Activated T-cell treated with anti-CD3 and anti-CD28 coated beads for 4 hours (primary cell): Measurements from ENCODE around the gene PLCL1.

ENCODE experiments used
- DNase-seq: peaks from one replicate; pipeline ENCODE4 v3.0.0-alpha.2; 2020

The PLCL1 gene

DNA sequence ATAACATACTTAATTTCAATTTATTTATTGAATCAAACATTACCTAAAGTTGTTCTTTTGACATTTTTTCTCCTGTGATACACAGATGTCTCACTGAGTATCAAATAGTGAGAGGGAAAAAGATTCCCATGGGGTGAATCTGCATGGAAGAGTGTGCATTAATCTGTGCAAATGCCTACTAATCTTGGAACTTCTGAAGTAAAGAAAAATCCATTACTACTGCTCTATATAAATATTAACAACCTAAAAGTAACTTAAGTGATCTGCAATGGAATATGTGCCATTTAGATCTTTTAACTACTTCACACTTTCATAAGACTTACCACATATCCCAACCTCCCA is 125.5 kb downstream of the PLCL1 start:
- DNase-seq = no peak

DNA sequence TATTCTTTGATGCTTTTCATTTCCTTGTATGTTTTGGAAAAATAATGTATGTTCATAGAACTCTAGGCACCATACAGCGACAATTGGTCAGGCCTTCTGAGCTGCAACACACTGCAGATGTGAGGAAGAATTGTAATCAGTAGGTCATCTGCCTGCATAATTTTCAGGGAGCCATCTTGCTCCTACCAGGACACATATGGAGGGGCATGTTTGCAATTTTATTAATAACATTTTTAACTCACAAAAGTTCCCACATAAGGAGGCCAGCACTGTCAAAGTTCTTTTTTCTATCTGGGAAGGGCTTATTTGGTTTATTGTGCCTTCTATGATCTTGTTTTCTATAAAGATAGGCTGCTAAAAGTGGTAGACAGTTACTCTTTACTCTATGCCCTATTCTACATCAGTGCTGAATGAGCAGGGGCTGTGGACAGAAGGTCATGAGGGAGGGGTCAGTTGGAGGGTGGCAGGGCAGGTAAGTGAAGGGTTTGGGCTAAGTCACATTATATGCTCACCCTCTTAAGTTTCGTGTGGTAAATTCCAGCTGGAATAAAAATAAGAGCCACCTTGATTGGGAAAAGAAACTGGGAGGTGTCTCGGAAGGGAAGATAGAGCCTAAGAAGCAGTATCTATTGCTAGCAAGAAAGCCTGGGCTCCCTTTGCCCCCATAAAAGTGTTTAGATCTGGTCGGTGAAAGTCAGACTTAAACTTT is 126.3 kb downstream of the PLCL1 start:
- DNase-seq = no peak

DNA sequence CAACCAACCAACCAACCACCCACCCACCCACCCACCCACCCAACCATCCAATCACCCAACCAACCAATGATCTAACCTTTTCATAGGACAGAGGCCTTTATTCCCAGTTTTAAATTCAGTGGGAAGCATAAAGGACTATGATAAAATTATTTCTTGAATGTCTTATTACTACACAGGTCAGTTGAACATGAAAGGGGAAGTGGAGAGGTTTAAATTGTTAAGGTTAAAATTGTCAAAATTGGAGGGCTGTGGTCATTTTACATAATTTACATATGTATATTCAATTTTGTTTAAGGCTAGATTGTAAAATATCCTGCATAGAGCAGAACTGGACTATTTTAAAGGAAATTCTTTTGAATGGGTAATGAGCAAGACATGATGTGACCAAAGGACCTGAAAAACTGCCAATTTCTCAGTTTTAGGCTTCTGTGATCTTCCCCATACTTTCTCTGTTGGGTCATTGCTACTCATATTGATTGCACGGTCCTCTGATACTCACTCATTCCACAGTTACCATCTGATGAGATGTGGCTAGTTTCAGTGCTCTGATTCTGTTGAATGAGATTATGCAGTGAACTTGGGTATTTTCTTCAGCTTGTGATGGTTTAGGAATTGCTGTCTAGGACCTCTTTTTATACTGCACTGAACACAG is 127.4 kb downstream of the PLCL1 start:
- DNase-seq = no peak

DNA sequence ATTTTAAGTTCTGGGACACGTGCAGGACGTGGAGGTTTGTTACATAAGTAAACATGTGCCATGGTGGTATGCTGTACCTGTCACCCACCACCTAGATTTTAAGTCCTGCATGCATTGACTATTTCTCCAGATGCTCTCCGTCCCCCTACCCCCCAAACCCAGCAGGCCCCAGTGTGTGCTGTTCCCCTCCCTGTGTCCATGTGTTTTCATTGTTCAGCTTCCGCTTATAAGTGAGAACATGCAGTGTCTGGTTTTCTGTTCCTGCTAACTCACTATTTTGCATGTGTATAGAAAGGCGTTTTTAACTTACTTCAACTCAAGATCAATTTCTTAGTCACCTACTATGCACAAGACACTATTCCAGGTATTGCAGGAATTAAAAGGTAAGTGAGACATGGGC is 128.0 kb downstream of the PLCL1 start:
- no peak for DNase-seq

DNA sequence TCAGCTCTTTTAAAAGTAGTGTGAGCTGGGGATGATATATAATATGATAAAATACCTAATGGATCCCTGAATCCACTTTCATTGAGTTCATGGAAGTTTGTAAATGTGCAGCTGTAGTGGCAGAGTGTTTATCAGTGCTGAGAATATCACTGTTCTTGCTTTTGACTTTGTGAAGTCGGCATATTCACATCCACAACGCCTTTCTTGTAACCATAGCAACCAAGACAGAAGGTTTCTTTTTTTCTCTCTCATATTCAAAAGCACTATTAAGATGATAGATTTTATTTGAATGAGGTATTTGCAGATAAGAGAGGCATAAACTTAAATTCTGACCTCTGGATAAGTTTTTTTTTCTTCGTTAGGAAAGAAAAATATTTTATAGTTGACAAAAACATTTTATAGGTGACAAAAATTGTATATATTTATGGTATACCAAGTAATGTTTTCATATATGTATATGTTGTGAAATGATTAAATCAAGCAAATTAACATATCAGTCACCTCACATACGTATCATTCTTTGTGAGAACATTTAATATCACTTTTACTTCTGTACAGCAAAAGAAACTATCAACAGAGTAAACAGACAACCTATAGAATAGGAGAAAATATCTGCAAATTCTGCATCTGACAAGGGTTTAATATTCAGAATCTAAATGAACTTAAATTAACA is 130.0 kb downstream of the PLCL1 start:
- no peak for DNase-seq

DNA sequence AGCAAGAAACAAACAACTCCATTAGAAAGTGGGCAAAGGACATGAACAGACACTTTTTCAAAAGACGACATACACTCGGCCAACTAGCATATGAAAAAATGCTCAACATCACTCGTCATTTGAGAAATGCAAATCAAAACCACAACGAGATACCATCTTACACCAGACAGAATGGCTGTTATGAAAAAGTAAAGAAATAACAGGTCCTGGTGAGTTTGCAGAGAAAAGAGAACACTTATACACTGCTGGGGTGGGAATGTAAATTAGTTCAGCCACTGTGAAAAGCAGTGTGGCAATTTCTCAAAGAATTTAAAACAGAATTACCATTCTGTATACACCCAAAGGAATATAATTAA is 130.5 kb downstream of the PLCL1 start:
- DNase-seq = no peak

DNA sequence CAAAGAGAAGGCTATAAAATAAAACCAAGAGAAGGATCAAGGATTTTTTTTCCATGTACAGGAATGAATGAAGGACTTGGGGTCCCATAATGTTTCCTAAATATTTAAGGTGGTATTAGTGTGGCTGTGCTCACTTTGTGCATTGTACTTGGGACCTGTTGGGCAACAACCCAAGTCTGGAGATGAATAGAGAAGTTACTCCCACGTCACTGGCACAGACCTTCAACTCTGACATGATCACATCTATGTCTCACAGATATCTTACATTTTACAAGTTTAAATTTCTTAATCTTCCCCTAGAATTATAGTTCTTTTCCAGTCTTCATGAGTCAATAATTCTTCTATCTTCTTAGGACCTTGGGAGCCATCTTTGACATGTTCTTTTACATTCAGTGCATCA is 133.4 kb downstream of the PLCL1 start:
- no peak for DNase-seq

DNA sequence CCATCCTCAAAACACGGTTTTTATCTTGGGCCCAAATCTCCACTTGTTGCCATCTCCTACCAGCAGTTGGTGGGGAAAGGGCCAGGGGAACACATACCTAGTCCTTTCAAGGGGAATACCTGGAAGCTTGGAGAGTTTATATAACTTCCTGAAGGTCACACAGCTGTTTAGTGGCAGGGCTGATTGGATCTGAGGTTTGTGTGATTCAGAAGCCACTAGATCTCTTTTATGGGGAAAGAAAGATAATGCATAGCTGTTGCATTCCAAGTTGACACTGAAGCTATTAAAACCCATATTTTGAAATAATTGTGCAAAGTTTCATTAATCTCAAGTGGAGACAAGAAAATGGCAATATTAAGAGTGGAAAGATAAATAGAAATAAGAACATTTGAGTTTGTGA is 134.2 kb downstream of the PLCL1 start:
- DNase-seq = no peak

DNA sequence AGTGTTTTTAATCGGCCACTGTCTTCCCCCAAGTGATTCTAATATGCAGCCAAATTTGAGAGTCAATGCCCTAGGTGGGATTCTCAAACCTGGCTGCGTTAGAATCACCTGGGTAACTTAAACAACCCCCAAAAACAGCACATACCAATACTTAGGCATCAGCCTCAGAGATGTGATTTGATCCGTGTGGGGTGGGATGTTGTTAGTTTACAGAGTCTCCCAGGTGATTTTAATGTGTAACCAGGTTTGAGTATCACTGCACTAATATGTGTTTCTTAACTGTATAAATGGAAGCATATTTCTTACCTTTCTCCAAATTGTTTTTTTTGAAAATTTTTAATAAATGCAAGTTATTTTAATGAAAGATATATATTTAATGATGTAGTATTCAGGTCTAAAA is 135.4 kb downstream of the PLCL1 start:
- no peak for DNase-seq

DNA sequence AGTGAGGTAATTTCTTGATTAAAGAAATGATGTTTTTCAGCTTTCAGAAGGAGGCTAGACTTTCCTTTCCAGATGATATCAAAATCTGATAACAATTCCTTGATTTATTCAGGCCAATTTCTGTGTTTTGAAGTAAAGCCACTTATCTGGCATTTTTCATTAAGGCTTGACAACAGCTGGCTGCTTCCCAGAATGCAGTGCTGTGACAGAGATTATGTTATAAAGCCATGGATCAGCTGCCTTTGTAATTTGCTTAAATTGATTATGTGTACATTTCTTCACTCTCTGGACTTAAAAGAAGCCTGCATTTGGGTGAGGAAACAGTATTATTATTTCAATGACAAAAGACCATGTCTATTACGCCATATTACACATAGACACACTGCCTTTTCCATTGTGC is 136.0 kb downstream of the PLCL1 start:
- DNase-seq = no peak

DNA sequence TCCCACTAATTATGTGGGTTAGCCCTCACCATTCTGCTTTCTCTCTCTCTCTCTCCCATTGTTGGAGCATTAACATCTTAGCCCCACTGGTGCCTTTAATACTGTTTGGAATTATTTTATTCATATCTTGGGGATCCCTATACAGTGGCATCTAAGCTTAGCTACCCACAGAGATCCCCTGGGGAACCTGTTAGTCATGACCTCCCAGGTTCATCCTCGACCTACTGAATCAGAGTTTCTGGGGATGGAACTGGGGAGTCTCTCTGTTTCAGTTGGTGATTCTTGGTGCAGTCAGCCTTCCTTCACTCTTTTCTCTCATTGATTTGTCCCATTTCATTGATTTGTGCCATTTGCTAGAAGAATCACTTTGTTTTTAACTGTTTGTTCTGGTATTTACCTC is 137.3 kb downstream of the PLCL1 start:
- no peak for DNase-seq

DNA sequence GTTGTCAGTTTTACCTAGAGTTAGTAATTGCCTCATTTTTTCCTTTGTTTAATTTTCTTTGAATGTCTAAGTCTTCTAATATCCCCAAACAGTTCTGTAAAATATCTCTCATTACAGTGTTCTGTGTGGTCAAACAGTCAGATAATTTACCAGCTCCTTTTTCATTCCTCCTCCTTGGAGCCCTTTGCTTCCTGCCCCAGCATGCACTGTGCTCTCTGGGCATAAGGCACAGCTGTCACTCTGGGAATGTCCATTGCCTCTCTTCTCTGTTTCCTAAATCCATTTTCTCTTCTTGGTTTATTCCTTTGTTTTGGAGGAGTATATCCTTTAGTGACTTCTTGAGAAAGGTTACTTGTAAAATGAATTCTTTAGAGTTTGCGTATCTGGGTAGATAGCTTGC is 139.3 kb downstream of the PLCL1 start:
- no peak for DNase-seq

DNA sequence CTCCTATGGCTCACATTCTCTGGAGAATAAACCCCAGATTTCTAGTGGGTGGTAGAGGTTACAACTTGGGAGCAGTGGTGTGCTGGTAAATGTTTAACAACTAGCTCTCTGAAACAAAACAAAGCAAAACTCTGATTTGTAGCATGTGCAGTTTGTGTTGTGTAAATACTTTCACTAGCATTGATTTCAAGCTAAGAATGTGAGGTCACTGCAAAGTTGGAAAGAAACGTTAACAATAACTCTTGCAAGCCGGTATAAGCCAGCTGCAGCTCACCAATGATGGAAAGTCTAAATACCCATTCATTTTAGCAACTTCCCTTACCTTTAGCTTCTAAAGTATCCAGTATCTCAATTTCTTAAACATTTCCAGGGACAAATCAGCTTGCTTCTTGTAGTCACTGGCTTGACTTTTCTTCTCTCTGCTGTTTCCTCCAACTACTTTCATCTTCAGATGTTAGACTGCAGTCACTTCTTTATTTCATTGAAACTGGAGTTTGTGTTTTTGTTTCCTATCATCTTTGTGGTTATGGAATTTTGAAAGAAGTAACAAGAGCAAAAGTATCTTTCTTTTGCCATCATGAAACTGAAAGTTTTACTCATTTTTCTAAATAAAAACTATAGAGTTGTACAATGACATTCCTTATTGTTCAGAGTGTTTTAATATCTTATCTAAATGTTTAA is 140.2 kb downstream of the PLCL1 start:
- DNase-seq = no peak

DNA sequence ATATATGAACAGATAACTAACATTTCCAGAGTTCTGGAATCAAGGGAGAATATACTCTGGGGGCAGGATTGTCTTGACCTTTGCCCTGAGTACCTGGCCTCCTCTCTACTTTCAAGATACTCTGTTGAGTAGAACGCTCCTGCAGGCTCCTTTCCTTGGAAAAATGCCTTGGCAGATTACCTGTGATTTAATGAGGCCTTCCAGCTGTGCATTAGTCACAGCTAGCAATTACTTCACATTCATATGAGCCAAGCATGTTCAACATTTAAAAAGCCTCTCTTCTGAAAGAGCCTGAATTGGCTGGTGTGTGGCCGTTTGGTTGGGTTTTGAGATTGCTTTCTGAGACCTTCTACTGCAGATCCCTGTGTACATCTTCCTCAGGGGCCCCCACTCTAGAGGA is 142.2 kb downstream of the PLCL1 start:
- no peak for DNase-seq

DNA sequence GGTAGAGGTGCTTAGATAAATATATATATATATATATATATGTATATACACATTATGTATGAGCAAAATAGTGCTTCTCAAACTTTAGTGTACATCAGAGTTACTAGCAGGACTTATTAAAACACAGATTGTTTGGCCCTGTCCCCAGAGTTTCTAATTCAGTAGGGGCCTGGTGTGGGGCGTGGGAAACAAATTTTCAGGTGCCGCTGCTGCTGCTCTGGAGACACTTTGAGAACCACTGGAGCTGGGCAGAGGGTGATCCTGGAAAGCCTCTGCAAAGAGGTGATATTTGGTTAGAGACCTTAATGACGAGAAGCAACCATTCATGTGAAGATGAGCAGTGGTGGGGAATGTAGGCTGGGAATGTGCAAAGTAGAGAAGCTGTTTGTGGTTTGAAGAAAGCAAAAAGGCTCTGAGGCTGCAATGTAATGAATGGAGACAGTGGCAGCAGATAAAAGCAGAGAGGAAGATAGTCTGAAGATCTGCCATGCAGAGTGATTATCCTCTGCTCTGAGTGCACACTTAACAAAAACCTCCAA is 142.9 kb downstream of the PLCL1 start:
- no peak for DNase-seq

DNA sequence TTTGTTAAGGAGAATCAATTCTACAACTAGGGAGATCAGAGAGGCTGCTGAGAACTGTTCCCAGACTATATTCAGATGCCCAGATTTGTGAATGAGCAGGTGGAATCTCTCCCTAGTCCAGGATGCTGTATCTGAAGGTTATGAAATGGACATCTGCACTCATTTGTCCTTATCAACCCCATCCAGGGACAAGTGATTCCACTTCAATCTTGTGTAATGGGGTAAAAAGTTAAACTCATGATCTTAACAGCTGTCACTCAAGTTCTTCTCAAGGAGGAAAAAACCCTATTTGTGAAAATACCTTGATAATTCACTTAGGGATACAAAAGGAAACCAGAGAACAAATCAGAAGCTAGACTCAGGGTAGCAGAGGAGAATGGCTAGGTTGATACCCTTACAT is 144.8 kb downstream of the PLCL1 start:
- DNase-seq = no peak

DNA sequence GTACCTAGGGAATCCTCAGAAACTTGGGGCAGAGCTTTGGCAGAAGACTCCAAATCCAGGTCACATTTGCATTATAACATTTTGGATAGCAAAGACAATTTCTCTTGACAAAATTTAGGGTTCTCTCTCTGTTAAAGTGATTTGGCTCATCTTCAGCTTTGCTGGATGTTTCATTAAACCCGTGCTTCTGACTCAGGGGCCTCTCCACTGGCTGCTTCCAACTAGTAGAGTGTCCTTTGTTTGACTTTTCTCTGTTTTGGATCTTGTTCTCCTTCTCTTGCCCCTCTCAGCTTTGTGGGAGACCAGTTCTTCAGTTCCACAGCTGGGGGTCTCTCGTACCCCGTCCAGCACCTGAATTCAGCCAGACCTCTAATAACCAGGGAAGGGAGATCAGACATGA is 145.6 kb downstream of the PLCL1 start:
- no peak for DNase-seq

DNA sequence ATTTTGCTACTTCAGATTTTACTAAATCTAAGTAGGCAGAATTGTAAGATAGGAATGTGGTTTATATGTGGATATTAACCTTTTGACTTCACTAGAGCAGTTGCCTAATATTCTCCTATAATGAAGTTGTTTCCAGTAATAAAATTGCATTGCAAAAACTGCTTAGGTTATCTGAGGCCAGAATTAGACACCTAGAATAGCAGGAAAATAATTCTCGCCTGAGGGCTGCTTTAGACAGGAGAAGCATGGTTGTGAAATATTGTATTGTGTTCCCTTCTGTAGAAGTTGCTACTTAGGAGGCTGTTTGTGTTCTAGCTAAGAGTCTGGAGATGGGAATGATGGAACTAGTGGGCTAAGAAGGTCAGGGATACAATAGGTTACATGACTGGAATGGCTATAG is 146.3 kb downstream of the PLCL1 start:
- no peak for DNase-seq

DNA sequence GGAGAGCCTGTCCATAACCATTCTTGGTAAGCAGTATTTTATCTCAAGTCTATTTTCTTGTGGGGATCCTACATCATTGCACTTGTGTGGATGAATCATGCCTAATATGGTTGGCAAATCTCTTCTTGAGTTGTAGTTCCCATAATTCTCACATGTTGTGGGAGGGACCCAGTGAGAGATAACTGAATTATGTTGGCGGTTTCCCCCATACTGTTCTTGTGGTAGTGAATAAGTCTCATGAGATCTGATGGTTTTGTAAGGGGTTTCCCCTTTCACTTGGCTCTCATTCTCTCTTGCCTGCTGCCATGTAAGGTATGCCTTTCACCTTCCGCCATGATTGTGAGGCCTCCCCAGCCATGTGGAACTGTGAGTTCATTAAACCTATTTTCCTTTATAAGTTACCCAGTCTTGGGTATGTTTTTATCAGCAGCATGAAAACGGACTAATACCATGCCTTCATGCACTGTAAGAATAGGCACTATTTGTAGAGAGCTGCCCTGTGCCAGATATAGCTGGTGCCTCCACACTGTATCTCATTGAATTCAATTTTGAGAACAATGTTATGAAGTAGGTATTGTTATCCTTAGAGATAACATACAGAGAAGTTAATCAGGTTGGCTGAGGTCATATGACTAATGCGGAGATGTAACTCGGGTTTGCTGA is 148.3 kb downstream of the PLCL1 start:
- DNase-seq = no peak

DNA sequence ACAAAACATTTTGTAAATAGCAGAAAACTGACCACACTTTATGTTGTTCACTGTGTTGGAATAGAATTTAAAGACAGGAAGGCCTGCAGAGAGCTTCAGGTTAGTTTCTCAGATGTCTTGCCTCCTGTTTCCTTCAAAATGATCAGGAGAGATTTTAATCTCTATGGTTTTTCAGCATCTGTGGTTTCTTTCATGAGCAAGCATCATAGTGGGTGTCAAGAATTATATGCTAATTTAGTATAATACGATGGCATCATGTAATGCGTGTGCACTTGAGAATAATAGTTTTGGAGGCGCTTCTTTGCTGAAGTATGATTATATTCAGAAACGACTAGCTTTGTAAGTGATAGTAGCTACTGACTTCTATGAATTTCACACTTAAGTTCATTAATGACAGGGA is 149.9 kb downstream of the PLCL1 start:
- no peak for DNase-seq

DNA sequence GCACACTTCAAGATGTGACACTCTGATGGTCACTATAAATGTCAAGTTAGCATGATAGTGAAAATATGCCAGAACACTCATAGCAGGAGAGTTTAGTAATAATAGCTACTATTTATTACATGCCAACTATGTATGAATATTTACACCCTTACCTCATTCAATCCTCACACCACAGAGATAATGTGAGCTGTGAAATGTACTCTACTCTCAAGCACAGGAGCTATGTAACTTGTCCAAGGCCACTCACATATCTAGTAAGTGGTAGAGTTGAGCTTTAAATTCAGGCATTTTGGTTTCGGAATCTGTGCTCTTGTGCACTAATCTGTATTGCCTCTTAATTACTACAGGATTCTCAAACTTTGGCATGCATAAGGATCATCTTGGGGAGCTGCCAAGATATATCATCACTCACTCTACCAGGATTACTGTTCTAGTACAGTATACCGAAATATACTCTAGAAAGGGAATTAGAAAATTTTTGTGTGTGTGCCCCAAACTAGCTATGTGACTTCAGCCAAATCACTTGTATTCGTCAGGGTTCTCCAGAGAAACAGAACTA is 154.3 kb downstream of the PLCL1 start:
- DNase-seq = no peak

DNA sequence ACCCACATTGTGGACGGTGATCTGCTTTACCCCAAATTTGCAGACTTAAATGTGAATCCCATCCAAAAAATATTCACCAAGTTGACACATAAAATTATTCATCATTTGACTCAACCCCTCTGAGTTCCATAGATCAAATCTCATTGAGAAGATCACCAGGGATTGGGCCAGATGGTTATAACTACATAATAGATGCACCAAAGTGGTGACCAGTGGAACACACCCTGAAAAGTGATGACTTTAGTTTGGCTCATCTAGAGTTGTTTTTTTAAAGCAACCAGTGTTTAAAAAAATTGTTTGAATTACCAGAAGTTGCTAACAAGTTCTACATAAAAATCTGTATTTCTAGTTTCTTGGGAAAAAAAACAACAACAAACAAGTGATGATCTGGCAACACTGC is 155.0 kb downstream of the PLCL1 start:
- DNase-seq = no peak

DNA sequence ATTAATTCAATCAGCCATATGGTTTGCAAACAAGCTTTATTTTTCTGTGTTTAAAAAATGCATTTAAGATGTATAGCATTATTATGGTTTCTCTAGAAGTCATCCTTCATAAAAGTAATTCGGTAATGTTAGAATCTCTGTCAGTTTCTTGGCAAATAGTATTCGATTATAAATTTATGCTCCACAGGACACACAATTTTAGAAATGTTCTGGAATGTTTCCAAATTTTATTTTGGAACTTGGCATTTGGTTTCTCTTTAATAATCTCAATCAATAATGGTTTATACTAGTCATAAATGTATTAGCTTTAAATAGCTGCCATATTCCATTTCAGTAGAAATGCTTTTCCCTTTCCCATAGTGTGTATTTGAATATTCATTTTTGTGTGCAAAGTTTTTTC is 156.4 kb downstream of the PLCL1 start:
- DNase-seq = no peak
